ENCODE measurements around the gene DIPK1A.

DIPK1A gene

DNA sequence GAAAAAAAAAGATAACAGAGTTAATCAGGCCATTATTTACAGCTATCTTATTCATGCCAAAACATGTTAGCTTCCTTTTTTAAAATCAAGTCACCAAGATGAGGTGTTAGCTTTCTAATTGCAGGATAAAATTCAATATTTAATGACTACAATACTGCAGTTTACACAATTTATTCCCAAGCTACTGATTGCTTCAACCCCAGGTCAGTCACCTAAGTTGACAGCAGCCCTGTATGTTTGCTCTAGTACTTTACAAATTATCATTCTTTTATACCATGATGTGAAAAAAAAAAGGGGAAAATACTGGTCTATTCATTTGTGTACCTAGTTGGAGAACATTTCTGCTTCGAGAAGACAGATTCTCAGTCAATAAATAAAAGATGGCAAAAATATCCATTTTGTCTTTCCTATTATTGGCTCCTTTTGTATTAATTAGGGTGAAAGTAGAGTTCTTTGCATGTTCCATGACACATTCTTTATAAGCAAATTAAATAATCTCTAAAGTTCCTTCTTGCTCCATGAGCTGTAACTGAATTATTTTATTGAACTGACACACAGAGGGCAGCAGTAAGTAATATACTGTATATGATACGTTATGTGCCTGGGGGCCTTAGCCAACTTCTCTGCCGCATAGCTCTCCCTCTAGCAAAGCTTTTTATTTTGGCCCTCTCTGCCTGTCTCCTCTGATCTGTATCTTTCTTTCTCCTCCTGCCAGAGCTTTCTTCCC is 48.0 kb downstream of the DIPK1A start:
- no peak for DNase-seq (ENCODE audit: low spot score)
- TF ChIP-seq, protein P1, sequence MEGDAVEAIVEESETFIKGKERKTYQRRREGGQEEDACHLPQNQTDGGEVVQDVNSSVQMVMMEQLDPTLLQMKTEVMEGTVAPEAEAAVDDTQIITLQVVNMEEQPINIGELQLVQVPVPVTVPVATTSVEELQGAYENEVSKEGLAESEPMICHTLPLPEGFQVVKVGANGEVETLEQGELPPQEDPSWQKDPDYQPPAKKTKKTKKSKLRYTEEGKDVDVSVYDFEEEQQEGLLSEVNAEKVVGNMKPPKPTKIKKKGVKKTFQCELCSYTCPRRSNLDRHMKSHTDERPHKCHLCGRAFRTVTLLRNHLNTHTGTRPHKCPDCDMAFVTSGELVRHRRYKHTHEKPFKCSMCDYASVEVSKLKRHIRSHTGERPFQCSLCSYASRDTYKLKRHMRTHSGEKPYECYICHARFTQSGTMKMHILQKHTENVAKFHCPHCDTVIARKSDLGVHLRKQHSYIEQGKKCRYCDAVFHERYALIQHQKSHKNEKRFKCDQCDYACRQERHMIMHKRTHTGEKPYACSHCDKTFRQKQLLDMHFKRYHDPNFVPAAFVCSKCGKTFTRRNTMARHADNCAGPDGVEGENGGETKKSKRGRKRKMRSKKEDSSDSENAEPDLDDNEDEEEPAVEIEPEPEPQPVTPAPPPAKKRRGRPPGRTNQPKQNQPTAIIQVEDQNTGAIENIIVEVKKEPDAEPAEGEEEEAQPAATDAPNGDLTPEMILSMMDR (IDR thresholded peaks at IDR 0.05; ENCODE audit: extremely low read depth, missing control alignments), result no peak

GRCh38 chr1:92910081-92910480 is 51.2 kb downstream of the DIPK1A start:
- no peak for DNase-seq (ENCODE audit: low spot score)
- TF ChIP-seq, protein P1 (IDR thresholded peaks at IDR 0.05; ENCODE audit: extremely low read depth, missing control alignments), result no peak

DNA sequence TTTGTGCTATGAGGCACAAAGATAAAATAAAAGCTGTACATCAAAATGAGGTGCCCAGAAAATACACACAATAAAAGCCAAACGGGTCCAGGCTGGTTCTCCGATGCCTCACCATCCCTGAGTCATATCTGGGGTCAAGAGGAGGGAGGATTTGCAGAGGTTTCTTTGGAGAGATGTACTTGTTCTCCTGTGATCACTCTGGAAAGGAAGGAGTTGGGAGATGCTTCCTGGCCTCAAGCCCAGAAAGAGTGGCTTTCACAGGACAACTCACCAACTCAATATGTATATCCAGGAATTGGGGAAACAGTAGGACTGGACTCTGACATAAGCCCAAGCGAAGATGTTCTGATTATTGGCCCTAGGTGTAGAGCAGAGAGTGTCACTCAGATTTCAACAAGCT is 51.9 kb downstream of the DIPK1A start:
- TF ChIP-seq, protein P1 (IDR thresholded peaks at IDR 0.05; ENCODE audit: extremely low read depth, missing control alignments), result no peak
- no peak for DNase-seq (ENCODE audit: low spot score)

- no peak for DNase-seq (ENCODE audit: low spot score)
- TF ChIP-seq, protein P1 (IDR thresholded peaks at IDR 0.05; ENCODE audit: extremely low read depth, missing control alignments), result no peak
Measured at GRCh38 chr1:92907949-92908684, 53.1 kb downstream of the DIPK1A start.

- DNase-seq (ENCODE audit: low spot score), result no peak
- TF ChIP-seq, protein P1 (IDR thresholded peaks at IDR 0.05; ENCODE audit: extremely low read depth, missing control alignments), result no peak
Measured at GRCh38 chr1:92903765-92904164, 57.5 kb downstream of the DIPK1A start.

DNA sequence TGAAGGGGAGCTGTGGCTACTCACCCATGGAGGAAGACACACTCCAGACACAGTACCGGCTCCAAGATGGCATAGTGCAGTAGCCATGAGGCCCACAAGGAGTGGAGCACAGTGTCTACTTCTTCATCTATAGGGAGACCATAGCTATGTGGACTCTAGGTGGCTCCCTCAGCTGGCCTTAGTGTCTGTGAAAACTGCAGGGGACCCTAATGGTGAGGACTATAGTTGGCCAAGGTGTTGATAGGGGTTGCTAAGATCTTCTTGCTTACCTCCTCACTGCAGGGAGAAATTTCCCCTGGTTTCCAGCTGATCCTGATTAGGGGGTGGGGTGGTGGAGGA is 58.9 kb downstream of the DIPK1A start:
- no peak for DNase-seq (ENCODE audit: low spot score)
- TF ChIP-seq, protein P1 (IDR thresholded peaks at IDR 0.05; ENCODE audit: extremely low read depth, missing control alignments), result no peak

- TF ChIP-seq, protein P1 (IDR thresholded peaks at IDR 0.05; ENCODE audit: extremely low read depth, missing control alignments), result no peak
- no peak for DNase-seq (ENCODE audit: low spot score)
Measured at GRCh38 chr1:92901699-92902405, 59.4 kb downstream of the DIPK1A start.

All from GM20000 (cell line).